NCI-H82 (cell line): Measurements from ENCODE around the gene HLA-A.
"Not testable (repeated sequence)": the region's sequence is repeated elsewhere in the genome, so short reads cannot be mapped to it uniquely, and the experiment has no call there.

ENCODE experiments used
- DNase-seq: peaks from one replicate; lab custom pipeline; 2025; lab: John Stamatoyannopoulos, UW

HLA-A gene

DNA sequence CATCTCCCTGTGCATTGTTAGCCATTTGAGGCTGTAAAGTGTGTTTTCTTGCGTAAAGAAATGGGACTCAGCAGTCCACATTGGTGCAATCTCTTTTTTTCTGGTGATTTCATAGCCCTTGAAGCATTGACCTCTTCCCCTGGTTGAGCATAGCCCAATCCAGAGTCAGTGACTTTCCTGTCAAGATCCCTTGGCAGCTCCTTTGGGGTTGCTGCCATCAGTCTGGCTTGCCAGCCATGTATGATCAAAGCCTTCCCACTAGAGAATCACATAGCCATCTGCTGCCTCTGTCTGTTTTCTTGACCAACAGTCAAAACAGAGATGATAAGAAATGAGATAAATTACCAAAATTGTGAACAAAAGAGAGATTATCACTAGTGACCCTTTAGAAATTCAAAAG is 19.6 kb downstream of the HLA-A start:
- DNase-seq = no peak

DNA sequence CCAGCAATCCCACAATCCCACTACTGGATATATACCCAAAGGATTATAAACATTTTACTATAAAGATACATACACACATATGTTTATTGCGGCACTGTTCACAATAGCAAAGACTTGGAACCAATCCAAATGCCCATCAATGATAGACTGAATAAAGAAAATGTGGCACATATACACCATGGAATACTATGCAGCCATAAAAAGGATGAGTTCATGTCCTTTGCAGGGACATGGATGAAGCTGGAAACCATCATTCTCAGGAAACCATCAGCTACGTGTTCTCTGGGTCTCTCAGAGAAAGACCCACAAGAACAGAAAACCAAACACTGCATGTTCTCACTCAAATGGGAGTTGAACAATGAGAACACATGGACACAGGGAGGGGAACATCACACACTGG is 21.4 kb downstream of the HLA-A start:
- DNase-seq = not testable (repeated sequence)

DNA sequence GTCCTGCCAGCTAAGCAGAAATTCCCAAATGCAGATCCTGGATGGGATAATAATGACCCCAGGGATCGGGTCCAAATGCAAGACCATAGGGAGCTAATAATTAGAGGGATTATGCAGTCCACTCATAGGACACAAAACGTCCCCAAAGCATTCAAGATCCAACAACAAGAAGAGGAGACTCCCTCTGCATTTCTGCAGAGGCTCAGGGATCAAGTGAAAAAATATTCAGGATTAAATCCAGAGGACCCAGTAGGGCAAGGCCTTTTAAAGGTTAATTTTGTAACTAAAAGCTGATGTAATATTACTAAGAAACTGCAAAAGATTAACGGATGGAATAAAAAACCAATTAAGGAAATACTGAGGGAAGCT is 22.2 kb downstream of the HLA-A start:
- peak; percentile 73 for DNase-seq

DNA sequence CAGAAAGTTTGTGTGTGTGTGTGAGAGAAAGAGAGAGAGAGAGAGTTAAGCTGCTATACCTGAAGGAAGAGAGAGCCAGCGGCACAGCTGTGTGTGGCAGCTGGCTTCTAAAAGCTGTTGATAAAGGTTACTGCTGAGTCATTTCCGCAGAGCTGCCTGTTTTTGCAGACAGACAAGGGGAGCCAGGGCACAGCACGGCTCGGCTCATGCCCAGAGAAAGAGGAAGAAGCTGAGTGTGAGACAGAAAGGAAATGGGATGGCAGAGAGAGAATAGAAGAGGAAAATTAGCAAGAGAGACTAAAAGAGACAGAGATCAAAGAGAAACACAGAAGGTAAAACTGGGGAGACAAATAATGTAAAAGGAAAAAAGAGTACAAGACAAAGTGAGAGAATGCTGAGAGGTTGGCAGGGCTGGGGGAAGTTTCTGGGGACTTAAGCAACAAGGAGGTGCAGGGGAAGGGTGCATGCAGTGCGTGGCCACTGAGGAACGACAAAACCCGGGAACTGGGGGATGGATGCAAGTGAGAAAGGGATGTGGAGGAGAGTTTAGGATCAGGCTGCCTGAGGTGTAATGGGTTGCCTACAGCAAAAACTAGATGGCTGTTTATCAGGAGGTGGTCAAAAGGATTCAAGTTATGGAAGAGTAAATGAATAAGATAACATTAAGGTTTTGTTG is 22.7 kb downstream of the HLA-A start:
- DNase-seq = peak; percentile 96

DNA sequence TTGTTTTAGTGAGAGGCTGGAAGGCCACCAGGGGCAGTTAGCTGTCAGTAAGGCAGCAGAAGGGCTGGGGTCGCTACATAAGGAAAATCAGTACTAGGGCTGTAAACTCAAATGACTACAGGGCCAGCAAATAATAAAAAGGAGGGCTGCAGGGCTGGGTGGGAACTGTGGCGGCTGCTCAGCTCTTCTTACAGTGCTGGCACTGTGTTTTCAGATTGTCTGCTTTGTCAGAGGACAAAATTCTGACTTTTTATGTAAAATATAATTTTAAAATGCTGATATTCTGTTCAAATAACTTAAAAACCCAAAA is 23.2 kb downstream of the HLA-A start:
- peak; percentile 51 for DNase-seq

DNA sequence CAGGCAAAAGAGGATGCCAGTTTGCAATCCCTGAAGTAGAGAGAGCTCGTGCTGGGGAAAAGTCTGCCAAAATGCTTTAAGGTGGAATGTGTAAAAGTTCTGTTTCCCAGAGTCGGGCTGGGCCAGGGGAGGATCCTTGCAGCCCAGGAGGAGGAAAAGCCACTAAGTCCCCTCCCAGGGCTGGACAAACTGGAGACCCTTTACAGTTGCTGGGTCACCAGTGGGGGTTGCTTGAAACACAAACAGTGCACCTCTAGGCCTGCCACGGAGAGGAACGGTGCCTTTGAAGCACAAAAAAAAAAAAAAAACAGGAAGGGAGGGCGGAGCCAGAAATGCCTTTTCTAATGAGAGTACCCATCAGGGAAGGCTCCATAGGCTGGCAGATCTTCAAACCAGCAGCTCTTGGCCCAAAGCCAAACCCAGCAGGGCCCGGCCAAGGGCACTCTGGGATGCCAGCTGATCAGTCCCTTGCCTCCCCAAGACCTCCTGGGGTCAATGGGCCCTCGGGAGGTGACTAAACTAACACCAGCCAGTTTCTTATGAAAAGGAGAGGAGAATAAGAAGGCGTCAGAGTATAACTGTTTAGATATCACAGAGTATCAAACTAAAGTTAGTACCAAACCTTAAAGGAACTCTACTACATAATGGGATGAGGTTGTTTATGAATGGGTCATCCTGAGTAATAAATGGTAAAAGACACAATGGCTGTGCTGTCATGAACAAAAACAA is 23.7 kb downstream of the HLA-A start:
- peak; percentile 85 for DNase-seq

DNA sequence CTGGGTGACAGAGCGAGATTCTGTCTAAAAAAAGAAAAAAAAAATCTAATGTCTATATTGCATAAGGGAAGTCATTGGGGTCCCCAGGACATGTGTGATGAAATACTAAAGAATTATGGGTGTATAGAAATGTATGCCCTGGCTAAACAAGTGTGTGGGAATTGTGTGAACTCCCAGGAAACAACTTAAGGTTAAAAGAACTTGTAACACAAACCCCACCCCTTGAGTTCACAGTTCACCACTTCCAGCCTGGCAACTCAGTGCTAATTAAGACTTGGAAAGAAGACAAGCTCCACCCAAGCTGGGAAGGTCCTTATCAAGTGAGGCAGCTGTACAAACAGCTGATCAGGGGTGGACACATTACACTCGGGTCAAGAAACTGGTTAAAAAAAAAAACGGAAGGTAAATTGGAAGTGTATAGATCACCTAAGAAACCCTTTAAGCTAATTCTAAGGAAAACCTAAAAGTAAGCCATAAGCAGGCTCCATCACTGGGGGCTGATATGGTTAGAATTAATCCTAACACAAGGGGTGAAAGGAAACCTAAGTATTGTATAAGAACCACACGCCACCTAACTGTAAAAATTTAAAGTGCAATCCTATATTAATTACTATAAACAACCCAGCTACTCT is 25.2 kb downstream of the HLA-A start:
- peak; percentile 32 for DNase-seq

DNA sequence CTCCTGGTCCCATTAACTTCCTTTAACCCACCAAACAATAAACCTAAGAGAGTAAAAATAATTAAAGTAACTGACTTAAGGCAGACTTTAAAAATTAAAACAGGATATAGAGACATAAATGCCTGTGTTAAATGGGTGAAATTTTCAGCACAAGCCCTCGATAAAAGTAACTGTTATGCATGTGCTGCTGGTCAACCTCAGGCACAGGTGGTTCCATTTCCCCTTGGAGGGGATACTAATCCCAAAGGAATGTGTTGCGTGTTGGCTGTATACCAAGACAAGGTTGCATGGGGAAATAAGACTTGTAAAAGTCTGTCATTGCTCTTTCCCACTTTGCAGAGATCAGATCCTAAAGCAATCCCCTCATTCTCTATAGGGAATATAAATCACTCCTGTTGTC is 25.8 kb downstream of the HLA-A start:
- DNase-seq = no peak

DNA sequence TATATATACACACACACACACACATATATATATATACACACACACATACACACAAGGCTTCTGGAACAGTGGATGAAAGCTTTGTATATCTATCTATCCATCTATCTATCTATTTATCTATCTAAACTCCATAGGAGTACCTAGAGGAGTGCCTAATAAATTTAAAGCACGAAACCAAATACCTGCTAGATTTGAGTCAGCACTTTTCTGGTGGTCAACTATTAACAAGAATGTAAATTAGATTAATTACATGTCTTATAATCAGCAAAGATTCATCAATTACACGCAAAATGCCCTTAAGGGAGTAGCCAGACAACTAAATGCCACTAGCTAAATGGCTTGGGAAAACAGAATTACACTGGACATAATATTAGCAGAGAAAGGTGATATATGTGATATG is 26.6 kb downstream of the HLA-A start:
- DNase-seq = no peak

DNA sequence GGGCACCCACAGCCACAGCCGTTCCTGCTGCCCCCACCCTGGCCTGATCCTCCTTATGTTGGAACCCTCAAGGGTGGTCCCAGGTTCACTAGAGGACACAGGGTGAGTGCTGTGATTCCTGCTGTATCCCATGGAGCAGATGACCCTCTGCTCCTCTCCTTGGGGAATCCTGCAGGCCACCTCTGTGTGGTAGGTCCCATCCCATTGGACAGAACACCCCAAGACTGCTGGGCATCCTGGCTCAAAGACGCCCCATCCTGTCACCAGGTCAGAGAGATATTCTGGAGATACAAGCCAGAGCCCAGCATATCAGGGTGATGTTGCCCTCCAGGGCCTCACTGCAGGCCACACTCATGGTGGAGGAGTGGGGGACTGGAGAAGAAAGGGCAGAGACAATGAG is 28.4 kb downstream of the HLA-A start:
- DNase-seq = no peak

DNA sequence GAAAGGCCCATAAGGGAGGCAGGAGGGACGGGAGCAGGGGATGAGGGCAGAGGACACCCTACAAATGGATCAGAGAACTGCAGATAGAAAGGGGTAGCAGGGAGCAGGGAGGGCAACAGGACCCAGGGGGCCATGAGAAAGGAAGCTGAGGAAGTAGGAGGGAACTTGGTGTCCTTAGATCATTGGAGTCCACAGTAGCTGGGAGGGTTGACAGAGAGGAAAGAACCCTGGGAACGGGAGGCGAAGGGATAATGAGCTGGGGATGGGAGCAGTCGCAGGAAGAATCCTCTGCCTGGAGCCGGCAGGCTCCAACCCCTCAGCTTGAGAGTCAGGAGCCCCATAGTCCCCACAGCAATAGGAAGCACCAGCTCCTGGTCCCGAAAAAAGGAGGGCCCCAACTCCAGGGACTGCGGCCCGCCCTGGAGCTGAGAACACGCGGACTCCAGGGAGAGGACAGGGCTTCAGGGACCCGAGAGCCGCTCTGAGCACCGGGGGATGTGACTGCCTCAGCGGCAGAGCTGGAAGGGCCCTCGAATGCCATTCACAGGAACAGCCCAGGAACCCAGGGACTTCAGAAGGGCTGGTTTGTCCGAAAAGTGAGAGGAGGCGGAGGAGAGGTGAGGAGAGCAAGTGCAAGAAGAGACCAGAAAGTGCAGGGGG is 32.7 kb downstream of the HLA-A start:
- no peak for DNase-seq

DNA sequence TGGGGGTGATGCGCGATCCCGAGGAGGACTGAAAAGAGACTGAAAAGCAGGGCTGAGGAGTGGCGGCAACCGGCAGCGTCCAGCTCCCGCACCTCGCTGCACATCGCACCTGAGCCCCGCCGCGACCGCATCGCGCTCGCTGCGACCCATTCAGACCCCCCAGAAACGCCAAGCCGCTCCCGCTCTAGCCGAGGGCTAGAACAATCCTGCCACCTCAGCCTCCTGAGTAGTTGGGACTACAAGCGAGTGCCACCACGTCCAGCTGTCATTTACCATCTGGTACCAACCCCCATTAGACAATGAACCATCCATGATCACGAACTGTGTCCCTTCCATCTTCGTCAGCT is 33.2 kb downstream of the HLA-A start:
- DNase-seq = peak; percentile 14

DNA sequence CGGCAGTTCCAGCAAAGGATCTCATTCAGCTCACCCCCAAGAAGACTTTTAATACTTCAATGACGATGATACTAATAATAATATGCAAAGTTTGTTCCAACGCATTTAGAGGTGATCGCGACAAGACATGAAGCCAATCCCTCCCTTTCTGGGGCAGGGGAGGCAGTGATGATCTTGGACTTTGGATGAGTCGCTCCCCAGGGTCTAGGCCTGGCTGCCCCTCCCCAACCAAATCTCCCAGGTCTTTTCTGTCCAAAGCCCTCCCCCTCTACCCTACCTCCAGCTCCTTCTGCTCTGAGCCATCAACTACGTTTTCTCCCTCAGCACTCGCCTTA is 33.9 kb downstream of the HLA-A start:
- no peak for DNase-seq

DNA sequence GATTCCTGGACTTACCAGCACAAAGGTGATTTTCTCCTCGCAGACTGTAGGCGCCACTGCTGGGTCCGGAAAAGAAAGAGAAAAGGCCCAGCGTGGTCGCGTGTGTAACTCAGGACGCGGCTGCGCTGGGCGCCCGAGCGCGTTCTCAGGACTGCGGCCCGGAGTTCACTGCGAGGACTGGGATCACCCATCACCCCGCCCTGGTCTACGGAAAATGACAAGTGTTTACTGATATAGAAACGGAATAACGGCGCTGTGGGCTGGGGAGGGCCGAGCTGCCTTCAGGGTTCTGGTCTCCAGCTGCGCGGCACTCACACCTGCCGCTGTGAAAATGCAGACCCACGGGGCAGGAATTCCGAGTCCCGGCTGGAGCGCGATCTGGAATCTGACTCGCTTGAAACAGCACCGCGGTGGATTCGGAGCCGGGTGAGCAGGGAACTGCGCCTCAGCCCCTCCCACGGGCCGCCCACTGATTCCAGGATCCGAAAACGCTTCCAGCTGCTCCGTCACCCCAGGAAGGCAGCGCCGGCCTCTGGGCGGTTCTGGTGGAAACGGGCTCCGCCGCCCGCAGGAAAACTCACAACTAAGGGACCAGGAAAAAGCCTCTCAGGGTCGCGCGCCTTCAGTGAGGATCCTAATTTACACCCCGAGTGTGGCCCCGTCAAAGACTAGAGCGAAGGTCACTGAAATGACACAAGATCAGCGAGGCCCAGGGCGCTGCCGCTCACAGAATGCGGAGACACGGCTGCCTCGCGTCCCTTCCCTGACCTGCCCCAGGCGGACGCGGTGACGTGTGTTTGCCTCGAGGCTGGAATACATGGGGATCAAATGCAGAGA is 34.5 kb downstream of the HLA-A start:
- DNase-seq = peak; percentile 66

DNA sequence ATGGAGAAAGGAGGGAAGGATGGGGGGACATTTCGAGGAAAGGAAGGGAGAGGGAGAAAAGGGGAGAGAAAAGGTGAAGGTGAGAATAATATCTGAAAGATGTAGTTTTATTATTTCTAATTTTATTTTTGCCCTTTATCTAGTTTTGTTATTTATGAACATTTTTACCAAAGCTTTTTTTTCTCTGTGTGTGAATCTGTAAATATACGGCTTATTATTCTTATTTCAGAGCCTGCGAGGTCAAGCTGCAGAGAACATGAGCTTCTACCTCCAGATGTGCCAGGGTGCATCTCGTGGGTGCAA is 35.0 kb downstream of the HLA-A start:
- DNase-seq = no peak

DNA sequence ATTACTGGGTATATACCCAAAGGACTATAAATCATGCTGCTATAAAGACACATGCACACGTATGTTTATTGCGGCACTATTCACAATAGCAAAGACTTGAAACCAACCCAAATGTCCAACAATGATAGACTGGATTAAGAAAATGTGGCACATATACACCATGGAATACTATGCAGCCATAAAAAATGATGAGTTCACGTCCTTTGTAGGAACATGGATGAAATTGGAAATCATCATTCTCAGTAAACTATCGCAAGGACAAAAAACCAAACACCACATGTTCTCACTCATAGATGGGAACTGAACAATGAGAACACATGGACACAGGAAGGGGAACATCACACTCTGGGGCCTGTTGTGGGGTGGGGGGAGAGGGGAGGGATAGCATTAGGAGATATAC is 37.7 kb downstream of the HLA-A start:
- DNase-seq = not testable (repeated sequence)

DNA sequence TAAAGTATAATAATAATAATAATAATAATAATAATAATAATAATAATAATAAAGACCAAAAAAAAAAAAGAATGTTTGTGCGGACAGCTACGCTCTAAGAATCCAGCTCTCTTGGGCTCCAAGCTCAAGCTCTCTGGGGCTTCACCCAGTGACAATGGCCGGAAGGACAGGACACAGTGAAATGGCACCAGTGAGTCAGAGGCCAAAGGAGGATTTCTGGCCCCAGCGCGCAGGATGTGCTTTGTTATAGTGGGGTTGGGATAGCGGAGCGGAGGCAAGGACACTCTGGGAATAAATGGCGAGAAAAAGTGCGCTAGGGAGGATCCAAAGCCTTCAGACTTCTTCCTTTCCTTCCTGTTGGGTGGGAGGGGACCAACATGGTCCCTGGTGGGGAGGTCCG is 38.2 kb downstream of the HLA-A start:
- DNase-seq = no peak

DNA sequence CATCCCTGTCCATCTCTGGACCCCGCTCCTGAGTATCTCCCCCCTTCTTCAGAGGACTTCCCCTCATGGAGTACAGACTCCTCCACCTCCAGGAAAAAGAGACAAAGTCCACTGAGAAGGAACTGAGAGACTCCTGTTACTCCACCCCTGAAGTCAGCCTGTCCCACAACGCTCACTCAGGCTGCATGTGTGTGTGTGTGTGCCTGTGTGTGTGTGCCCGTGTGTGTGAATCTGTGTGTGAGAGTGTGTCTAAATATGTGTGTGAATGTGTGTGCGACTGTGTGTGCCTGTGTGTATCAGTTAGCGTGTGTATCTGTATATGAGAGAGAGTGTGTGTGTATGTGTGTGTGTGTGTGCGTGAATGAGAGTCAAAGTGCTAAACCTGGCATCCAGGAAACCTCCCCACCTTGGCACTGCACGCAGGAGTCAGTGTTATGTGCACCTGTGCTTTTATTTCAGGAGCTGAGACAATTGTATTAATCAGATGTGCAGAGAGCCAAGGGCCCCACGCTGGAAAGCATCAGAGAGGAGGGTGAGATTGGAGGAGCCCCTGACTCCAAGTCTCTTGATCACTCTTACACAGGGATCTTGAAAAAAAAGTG is 39.0 kb downstream of the HLA-A start:
- no peak for DNase-seq

DNA sequence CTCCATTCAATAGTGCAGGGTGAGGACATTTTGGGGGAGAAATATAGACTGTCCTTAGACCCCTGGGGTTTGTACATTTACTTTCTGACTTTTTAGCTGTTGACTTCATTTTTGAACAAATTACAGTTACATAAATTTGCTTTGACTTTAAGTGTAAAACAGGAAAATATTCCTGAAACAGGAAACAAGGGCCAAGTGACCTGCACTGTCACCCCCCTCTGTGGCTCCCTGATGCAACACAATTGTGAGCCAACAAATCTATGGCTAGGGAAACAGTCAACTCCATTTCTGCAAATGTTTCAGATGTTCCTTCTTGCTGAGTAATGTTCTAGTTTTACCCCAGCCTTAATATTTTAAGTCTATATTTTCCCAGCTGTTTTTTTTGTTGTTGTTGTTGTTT is 39.8 kb downstream of the HLA-A start:
- no peak for DNase-seq

DNA sequence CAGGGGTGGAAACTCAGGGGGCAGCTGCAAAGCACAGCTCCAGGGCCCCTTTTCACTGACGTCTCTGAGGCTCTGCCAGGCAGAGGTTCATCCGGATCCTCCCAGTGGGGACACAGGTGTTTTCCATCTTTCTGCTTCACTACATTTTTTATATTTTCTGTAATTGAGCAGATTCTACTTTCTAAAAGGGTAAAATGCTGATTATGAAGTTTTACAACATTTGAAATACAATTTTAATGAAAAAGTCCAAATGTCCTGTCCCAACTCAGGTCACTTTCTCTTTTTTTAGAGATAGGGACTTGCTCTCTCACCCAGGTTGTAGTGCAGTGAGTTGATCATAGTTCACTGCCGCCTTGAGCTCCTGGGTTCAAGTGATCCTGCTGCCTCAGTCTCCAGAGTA is 41.9 kb downstream of the HLA-A start:
- no peak for DNase-seq

DNA sequence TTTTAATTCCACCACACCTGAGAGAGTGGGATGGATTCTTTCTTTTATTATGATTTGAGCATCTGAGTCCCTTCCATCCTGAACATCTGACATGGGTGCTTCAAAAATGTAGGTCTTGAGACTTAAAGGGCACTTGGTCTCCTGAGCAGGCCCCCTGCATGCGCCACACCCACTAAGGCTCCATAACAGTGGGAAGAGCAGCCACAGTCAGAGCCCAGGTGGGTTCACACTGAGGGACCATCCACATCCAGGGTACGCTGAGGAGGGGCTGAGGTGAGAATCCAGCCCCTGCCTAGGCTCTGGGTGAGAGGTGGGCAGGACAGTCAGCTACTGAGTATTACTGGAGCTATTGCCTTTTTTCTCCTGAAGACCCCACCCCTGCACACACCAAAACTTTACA is 42.7 kb downstream of the HLA-A start:
- DNase-seq = no peak

DNA sequence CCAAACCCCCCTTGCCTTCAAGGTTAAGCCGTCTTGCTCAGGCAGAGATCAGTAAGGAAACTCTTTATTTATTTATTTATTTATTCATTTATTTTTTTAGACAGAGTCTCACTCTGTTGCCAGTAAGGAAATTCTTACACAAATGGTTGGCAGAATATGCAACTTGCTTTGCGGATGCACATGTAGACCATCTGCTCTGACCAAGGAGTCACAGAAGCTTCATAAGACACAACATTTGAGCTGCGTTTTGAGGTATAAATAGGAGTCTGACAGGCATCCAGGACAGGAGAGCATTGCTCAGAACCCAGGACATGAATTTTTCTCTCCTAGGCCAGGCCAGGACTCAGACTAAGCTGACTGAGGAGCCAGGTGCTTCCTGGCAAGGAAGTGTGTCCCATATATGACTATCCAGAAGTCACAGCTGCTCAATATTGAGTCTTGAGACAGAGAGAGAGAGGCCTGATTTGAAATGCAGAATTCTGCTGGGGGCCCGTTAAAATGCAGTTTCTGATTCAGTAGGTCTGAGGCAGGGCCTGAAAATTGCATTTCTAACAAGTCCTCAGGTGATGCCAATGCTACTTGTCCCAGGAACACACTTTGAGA is 43.9 kb downstream of the HLA-A start:
- no peak for DNase-seq
